ENCODE results near the gene DCLRE1B.
A peak's percentile ranks its signal among the peaks of the same experiment; 100 is the strongest.

The DCLRE1B gene

DNA sequence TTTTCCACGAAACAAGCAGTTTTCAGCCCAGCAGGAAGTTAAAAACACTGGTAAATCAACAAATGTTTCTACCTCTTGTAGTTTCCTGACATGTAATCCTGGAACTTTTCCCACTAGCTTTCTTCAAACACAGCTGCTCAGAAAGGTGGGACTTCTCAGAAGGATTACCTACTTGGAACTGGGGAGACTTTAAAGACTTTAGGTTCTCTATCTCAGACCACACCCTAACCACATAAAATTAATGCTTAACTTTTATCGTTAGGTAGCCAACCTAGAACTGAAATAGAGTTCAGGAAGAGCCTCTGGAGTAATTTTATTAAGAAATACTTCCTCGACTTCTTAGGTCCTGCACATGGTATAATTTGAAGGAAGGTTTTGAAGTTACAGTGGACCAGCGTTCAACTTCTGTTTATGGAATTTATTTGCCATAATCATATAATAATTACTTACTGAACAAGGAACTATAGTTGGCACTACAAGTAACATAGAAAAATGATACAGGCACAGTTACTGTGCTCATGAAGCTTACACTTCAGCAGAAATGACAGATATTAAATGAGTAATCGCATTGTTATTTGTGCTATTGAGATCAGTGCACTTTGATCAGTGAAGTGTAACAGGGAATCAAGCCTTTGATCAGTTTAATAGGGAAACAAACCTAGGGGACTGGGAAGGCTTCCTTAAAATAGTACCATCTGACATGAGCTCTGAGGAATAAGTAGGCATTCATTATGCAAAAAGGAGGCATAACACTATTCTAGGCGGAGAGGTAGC, 17.5 kb upstream of the DCLRE1B start, which contains the start of gene BCL2L15:
BCL2L15 (minus strand) TSS at position 180 of the 774 bp plus-strand sequence. CDS start 206 bp downstream, outside the sequence.
- no peak for DNase-seq

DNA sequence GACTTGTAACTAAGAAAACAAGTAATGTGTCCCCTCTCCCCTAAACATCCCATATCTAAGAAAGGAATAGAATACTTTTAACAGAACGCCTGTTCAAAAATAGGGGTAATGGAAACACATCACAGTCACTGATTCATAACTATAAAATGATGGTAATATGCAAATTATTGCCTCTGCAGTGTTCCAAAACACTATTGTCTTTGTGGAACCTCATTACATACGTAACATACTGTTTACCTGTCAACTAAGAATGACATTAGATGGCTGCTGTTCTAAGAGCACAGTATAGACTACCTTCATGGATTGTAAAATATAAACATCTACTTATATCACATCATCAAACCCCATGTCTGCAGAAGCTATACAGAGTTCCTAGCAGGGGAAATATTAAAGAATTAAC, 14.3 kb upstream of the DCLRE1B start:
- DNase-seq, result no peak

DNA sequence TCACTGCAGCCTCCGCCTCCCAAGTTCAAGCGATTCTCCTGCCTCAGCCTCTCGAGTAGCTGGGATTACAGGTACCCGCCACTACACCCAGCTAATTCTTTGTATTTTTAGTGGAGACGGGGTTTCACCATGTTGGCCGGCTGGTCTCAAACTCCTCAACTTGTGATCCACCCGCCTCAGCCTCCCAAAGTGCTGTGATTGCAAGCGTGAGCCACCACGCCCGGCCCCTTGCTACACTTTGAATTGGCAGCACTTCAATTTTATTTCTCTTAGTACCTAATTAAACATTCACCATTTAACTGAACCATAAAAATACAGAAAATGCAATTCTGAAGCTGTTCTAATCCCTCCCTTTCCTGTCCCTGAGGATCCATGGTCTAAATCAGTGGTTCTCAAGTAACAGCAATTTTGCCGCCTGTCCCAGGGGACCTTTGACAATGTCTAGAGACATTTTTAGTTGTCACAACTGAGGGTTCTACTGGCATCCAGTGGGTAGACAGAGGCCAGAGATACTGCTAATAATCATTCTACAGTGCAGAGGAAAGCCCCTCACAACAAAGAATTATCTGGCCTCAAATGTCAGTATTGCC, 13.4 kb upstream of the DCLRE1B start:
- no peak for DNase-seq

- no peak for DNase-seq
These were observed 11.9 kb upstream of the DCLRE1B start for GRCh38 chr1:113893267-113893666.

GRCh38 chr1:113895098-113895497, 10.0 kb upstream of the DCLRE1B start:
- no peak for DNase-seq

DNA sequence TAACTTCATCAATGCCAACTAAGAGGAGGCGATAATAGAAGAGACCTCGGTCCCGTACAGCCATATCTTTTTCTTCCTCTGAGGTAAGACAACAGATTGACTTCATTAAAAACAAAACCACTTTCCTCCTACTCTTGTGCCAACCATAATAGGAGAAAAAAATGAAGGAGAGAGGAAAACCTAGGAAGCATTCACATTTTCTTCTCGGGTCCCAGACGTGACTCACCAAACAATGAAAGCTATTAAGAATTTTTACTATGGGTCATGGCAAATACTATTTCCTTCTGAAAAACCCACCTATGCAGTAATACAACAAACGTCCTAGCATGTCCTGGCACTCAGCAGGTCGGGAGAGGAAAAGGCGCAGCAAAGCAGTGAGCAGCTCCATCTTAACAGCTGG, 9.2 kb upstream of the DCLRE1B start:
- DNase-seq, result no peak

DNA sequence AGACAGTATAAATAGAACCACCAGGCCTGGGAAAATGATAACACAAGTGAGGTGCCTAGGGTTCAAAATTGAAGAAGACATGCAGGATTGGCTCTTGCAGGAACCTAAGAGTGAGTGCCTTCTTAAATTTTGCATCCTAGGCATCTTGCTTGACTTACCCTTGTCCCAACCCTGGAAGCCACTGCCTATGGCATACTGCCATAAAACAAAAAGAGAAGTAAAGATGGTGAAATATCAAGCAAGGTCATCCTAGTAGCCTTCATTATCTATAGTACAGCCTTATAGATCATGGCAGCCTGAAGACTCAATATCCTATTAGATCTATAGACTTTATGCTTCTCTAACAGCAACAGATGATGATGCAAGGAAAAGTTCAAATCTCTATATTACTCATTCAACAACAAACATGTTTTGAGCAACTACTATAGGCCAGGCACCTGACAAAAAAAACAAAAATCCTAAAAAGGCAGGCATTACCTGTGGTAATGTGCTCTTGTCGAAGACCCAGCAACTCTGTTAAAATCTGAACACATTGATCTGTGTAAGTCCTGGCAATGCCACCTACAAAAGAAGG, 6.8 kb upstream of the DCLRE1B start:
- DNase-seq, result no peak

DNA sequence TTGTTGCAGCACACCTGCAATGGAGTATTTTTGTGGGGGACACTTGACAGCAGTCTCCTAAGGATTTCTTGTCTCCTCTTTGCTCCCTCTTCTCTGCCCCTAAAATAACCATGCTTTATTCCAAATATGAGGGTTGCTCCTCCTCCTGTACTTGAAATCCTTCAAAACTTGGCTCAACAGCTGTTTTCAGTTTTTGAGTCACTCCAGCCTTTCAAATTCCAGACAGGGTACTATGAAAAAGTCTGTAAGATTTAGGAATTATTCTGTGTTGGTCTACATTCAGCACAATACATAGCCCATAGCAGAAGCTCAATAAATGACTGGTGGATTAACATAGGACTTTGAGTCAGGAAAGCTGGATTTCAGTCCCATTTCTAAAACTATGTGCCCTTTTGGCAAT, 6.0 kb upstream of the DCLRE1B start:
- no peak for DNase-seq

DNA sequence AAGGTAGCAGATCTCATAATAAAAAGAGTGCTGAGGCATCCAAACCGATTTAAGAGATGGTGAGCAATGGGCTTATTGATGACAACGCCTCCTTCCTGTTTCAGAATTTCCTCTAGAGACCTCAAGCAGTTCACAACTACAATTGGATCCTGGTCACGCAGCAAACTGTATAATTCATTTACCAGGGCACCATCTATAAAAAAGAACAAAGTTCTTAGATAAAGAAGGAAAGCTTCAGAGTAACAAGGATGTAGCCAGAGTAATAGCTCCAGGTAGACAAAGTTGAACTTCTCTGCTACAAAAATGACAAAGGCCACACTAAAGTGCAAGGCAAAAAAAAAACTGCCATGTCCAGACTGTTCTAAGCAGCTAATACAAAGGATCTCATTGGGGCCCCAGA, 3.9 kb upstream of the DCLRE1B start:
- no peak for DNase-seq

GRCh38 chr1:113903501-113904292, 1.4 kb upstream of the DCLRE1B start:
- DNase-seq, result no peak

DNA sequence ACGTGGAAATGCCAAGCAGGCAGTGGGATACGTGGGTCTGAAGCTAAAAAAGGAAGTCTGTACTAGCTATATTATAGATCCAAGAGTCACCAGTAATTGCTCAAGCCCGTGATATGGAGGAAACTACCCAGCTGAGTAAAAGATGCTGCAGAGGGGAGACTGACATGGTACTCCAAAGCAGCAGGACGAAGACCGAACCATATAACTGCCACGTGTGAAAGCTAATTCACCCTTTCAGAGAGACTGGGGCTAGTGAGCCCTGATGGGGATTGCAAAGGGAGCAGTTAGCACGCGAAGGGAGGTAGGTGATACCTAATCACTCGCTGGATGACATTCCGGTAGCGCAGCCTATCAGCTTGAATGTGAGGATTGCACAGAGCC, 843 bp upstream of the DCLRE1B start:
- no peak for DNase-seq

DNA sequence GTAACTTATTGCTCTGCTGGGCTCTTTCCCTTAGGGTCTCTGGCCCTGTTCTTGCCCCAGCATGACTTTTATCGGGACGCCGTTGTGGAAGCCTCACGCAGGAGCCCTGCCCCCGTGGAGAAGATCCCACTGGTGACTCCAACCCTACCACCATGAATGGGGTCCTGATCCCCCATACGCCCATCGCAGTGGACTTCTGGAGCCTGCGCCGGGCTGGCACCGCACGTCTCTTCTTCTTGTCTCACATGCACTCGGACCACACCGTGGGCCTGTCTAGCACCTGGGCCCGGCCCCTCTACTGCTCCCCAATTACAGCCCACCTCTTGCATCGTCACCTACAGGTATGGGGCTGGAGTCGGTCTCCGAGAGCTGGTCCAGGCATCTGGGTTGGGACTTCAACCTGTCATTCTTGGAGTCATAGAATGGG, 322 bp downstream of the DCLRE1B start:
- no peak for DNase-seq

GRCh38 chr1:113912594-113913311, 7.6 kb downstream of the DCLRE1B start:
- no peak for DNase-seq

GRCh38 chr1:113913312-113913668, 8.2 kb downstream of the DCLRE1B start:
- no peak for DNase-seq

- DNase-seq, result no peak
These were observed 8.9 kb downstream of the DCLRE1B start for GRCh38 chr1:113913887-113914664.

GRCh38 chr1:113916974-113917373, 11.8 kb downstream of the DCLRE1B start:
- no peak for DNase-seq

DNA sequence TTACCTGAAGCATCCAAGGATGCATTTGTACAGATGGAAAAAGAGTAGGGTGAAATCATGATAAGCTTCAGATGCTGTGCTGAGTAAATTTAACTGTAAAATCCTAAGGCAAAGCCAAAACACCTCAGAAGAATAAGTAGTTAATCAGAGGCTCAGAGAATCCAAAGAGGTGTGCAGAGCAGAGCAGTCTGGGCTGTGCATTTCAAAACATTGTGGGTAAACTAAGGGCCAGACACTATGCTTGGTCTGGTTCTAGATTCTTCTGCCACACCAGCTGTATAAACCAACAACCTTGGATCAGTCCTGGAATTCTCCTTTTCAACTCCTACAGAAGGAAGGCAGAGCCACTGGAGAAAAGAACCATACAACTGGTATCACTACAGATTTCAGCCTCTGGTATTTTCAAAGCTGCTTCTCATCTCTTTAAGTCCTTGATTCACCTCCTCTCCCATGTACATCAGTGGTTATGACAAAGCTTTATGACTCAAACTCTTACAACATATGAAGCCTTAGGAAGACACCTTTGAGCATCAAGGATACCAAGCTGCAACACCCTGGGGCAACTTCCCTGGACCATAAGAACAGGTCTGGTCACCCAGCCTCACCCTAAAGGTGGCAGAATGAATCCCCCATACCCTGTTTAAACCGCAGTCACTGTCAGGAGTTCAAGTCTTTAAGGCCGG, 12.4 kb downstream of the DCLRE1B start:
- DNase-seq, result no peak

- DNase-seq, result no peak
These were observed 13.1 kb downstream of the DCLRE1B start for GRCh38 chr1:113918243-113918642.

DNA sequence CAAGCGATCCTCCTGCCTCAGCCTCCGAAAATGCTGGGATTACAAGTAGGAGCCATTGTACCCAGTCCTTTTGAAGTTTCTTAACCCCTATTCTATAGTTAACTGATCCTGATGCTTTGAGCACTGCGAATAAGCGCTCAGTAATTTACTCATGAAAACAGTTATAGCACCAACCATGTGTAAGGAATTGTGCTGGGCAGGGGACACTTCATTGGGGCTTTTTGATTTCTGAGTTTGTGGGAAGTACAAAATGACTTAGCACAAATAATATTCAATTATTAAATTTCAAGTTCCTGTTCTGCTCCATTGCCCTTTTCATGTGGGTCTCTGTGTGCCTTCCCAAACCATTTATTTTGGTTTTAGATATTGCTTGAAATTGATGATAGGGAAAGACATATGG, 17.8 kb downstream of the DCLRE1B start:
- no peak for DNase-seq

DNA sequence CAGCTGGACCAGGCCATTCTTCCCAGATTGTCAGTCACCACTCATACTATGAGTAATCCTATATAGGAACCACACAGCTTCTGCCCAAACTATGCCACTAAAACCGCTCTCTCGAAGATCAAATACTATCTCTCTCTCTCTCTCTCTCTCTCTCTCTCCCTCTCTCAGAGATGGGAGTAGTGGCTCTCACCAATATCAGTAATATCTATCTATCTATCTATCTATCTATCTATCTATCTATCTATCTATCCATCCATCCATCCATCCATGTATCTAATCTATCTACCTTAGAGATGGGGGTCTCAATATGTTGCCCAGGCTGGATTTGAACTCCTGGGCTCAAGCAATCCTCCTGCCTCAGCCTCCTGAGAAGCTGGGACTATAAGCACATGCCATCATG, 19.3 kb downstream of the DCLRE1B start:
- DNase-seq, result no peak

DNA sequence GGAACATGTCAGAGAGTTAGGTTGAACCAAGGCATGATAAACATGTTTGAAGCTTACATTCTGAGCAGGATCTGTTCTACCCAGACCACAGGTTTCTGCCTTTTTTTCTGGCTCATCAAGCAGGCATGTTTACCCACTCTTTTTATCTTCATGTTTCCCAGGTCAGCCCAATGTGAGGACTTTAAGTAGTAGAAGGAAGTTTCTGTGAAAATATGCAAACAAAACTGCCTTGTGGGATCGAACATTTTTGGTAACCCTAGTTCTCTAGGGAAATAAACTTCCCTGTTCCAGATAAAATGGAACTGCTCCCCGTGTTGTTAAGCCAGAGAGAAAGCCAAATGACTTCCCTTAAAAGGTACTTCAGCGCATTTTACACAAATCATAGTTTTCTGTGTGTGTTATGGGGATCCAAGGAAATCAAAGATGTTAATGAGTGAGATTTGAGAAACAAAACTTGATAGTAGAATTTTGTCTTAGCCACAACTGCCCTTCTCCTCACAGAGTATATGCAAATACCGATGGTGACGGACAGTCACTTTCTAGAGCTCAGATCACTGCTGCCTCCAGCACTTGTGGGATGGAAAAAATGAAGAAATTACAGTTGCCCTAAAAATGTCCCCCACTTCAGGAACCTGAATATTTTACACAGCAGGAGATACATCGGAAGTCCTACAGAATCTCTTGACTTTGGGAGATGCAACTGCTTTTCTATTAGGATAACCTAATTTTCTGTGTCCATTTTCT, 23.2 kb downstream of the DCLRE1B start:
- peak in 1 of 2 donors; percentile 54 for DNase-seq

Data from hippocampal formation (tissue), 2 donors.